SK-N-SH treated with all-trans-retinoic acid at 6 μM for 48 hours (cell line): Measurements from ENCODE around the gene IDI2.

Experiments
- TOX ChIP-seq: fragments of 250-450 bp; sonication (Bioruptor Pico); IDR thresholded peaks from 2 replicates; pipeline ENCODE4 v1.8.0; 2021; ENCODE audit warnings: mild to moderate bottlenecking, moderate library complexity, borderline replicate concordance
- TF ChIP-seq, protein P1 (sequence below): fragments of 250-450 bp; sonication (Bioruptor Pico); IDR thresholded peaks from 2 replicates; pipeline ENCODE4 v1.8.0; 2020; ENCODE audit warnings: mild to moderate bottlenecking, moderate library complexity, borderline replicate concordance

DNA sequence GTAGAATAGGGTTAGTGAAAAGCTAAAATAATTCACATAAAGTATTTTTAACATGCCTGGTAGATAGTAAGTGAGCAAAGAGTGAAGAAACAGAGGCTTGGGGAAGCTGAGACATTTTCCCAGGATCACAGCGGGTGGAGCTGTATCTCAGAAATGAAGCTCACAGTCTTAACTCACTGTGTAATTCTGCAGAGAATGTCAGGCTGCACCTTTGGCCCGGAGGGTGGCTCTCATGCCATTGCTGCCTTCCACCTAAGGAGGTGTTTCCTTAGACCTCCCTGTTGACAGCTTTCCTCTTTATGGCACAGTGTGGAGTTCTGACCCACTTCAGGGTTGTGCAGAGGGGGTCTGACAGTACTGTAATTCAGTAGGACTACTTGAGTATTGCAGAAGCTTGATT, 40.3 kb downstream of the IDI2 start:
- no peak for TF ChIP-seq TOX
- TF ChIP-seq, protein P1, sequence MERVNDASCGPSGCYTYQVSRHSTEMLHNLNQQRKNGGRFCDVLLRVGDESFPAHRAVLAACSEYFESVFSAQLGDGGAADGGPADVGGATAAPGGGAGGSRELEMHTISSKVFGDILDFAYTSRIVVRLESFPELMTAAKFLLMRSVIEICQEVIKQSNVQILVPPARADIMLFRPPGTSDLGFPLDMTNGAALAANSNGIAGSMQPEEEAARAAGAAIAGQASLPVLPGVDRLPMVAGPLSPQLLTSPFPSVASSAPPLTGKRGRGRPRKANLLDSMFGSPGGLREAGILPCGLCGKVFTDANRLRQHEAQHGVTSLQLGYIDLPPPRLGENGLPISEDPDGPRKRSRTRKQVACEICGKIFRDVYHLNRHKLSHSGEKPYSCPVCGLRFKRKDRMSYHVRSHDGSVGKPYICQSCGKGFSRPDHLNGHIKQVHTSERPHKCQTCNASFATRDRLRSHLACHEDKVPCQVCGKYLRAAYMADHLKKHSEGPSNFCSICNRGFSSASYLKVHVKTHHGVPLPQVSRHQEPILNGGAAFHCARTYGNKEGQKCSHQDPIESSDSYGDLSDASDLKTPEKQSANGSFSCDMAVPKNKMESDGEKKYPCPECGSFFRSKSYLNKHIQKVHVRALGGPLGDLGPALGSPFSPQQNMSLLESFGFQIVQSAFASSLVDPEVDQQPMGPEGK (CRISPR knock-in tag): no peak
